CD14-positive monocyte (primary cell): ENCODE measurements around the gene GPR173. TPM values are rescaled to one million over a fixed set of nuclear protein-coding genes. Genes with fewer than 3 reads are reported as not detected.

Source experiments
- DNase-seq, 3 donors: peaks; one replicate each; pipeline ENCODE4 v3.0.0-alpha.2; 2011 to 2022
- H2AFZ ChIP-seq: 2 replicates; pipeline ENCODE4 v1.6.0; 2012; ENCODE audit warnings: mild to moderate bottlenecking, low read depth, low read length, inconsistent platforms; ENCODE audit not compliant: insufficient read depth, poor library complexity, severe bottlenecking
- H3K27ac ChIP-seq, 2 donors: 1 replicate in 1 of 2; 2 replicates in 1 of 2; pipeline ENCODE4 v1.5.1; 2012 to 2013; ENCODE audit warnings: low read length in 2 of 2, control low read depth in 1 of 2, inconsistent platforms in 1 of 2, low read depth in 1 of 2, mild to moderate bottlenecking in 1 of 2
- H3K27me3 ChIP-seq, 2 donors: one replicate each; pipeline versions ENCODE4 v1.6.0 to v1.6.1; 2011 to 2013; ENCODE audit warnings: low read length in 2 of 2; ENCODE audit not compliant: control insufficient read depth in 2 of 2, insufficient read depth in 2 of 2
- H3K36me3 ChIP-seq, 2 donors: replicated peaks in 1 of 2; 1 replicate in 1 of 2; 2 replicates in 1 of 2; pipeline versions ENCODE4 v1.5.1 to v1.6.1; 2012 to 2013; ENCODE audit warnings: low read length in 2 of 2, control low read depth in 1 of 2, inconsistent platforms in 1 of 2, mild to moderate bottlenecking in 1 of 2; ENCODE audit not compliant: insufficient read depth in 2 of 2, control insufficient read depth in 1 of 2
- H3K4me1 ChIP-seq, 2 donors: 1 replicate in 1 of 2; 2 replicates in 1 of 2; pipeline versions ENCODE4 v1.5.1 to v1.6.1; 2012 to 2013; ENCODE audit warnings: low read length in 2 of 2, control low read depth in 1 of 2, inconsistent platforms in 1 of 2, mild to moderate bottlenecking in 1 of 2, moderate library complexity in 1 of 2; ENCODE audit not compliant: insufficient read depth in 2 of 2, control insufficient read depth in 1 of 2
- H3K4me2 ChIP-seq: replicated peaks from 2 replicates; pipeline ENCODE3; 2012; ENCODE audit warnings: low read length, moderate library complexity, mild to moderate bottlenecking; ENCODE audit not compliant: poor library complexity, severe bottlenecking; ENCODE audit errors: extremely low read depth
- H3K4me3 ChIP-seq, 3 experiments: fragments of 200-600 bp in 1 of 3; sonication (generic) in 1 of 3; replicated peaks in 1 of 3; 1 replicate in 2 of 3; 2 replicates in 1 of 3; pipeline ENCODE4 v1.5.1; 2011 to 2013; ENCODE audit warnings: low read length in 3 of 3, mild to moderate bottlenecking in 3 of 3, control low read depth in 2 of 3, low read depth in 2 of 3, inconsistent platforms in 1 of 3, moderate library complexity in 1 of 3
- H3K79me2 ChIP-seq: 2 replicates; pipeline ENCODE4 v1.6.0; 2012; ENCODE audit warnings: mild to moderate bottlenecking, control low read depth, inconsistent platforms, low read length, moderate library complexity; ENCODE audit not compliant: insufficient read depth
- H3K9ac ChIP-seq: 2 replicates; pipeline ENCODE4 v1.6.0; 2017; ENCODE audit warnings: low read length, mild to moderate bottlenecking; ENCODE audit not compliant: insufficient read depth, poor library complexity, severe bottlenecking
- H3K9me3 ChIP-seq, 2 donors: replicated peaks in 1 of 2; 1 replicate in 1 of 2; 2 replicates in 1 of 2; pipeline versions ENCODE4 v1.5.1 to v1.6.1; 2012 to 2013; ENCODE audit warnings: low read length in 2 of 2, control low read depth in 1 of 2; ENCODE audit not compliant: control insufficient read depth in 1 of 2, insufficient read depth in 1 of 2
- H4K20me1 ChIP-seq: 2 replicates; pipeline ENCODE4 v1.6.0; 2012; ENCODE audit warnings: mild to moderate bottlenecking, low read length, control low read depth, moderate library complexity; ENCODE audit not compliant: insufficient read depth
- H3K27ac Mint-ChIP-seq, 7 donors: one replicate each; pipeline ENCODE4 v1.8.0; 2020; ENCODE audit warnings: mild to moderate bottlenecking in 7 of 7, mixed read lengths in 7 of 7, moderate library complexity in 6 of 7, inconsistent platforms in 2 of 7
- H3K27me3 Mint-ChIP-seq, 3 donors: one replicate each; pipeline ENCODE4 v1.8.0; 2021 to 2022; ENCODE audit warnings: low read depth in 3 of 3, mild to moderate bottlenecking in 3 of 3, mixed read lengths in 3 of 3, moderate library complexity in 3 of 3, inconsistent platforms in 1 of 3
- H3K36me3 Mint-ChIP-seq, 2 donors: one replicate each; pipeline ENCODE4 v1.8.0; 2020; ENCODE audit warnings: mixed read lengths in 2 of 2, inconsistent platforms in 1 of 2, mild to moderate bottlenecking in 1 of 2
- H3K4me1 Mint-ChIP-seq: one replicate; pipeline ENCODE4 v1.8.0; 2020; ENCODE audit warnings: mild to moderate bottlenecking, mixed read lengths
- H3K4me3 Mint-ChIP-seq, 2 donors: one replicate each; pipeline ENCODE4 v1.8.0; 2020; ENCODE audit warnings: mild to moderate bottlenecking in 2 of 2, mixed read lengths in 2 of 2, moderate library complexity in 1 of 2
- H3K9me3 Mint-ChIP-seq, 7 donors: one replicate each; pipeline ENCODE4 v1.8.0; 2020 to 2022; ENCODE audit warnings: mixed read lengths in 7 of 7, mild to moderate bottlenecking in 6 of 7, moderate library complexity in 6 of 7, inconsistent platforms in 2 of 7
- CTCF ChIP-seq: fragments of 200-600 bp; IDR thresholded peaks from one replicate; pipeline ENCODE4 v1.8.0; 2022; ENCODE audit warnings: antibody characterized with exemption, mild to moderate bottlenecking
- WGBS: methylation state at CpG from one replicate; pipeline ENCODE4 v1.1.5; 2013; ENCODE audit warnings: missing lambda C conversion rate; ENCODE audit not compliant: insufficient coverage; 5-methylcytosine and 5-hydroxymethylcytosine counted together
- intact Hi-C, 2 donors: fragments of 100-400 bp; cut with micrococcal nuclease; formaldehyde crosslinking; loops; one replicate each; pipeline versions ENCODE4 v1.15.0 to v1.15.1; 2023
- polyA plus RNA-seq, 3 donors: library from polyadenylated mRNA; depleted of rRNA in 1 of 3; unstranded in 2 of 3; stranded (reverse) in 1 of 3; fragments of 300-500 nt in 2 of 3; fragments of >200 nt in 1 of 3; fragmentation: Illumina TruSeq in 2 of 3; gene quantifications; 1 replicate in 2 of 3; 2 replicates in 1 of 3; pipeline ENCODE4 v1.2.3, GENCODE V29; 2012 to 2021

The GPR173 gene
- polyA plus RNA-seq, 3 donors, result 0.43 TPM; not detected in 2

GRCh38 chrX:53065104-53065503 lies 16.5 kb downstream of the GPR173 start:
- H3K27me3 Mint-ChIP-seq, result peaks cover 0 to 22% (median 1%) of the 10 kb centered on the region in 3 donors
- Histone ChIP-seq H3K27me3 (peaks cover 0 to 3% of the 10 kb centered on the region in 2 donors), H3K9ac (no peak overlapping the region), H3K79me2 (no peaks in the 10 kb centered on the region), H2AFZ (no peak overlapping the region), H3K9me3 (no peaks in the 10 kb centered on the region), H3K4me1 (peaks cover 0 to 8% of the 10 kb centered on the region in 2 donors), H3K27ac (no peak overlapping the region), H3K36me3 (no peaks in the 10 kb centered on the region), H3K4me2 (no peak overlapping the region), H4K20me1 (no peaks in the 10 kb centered on the region), H3K4me3 (no peak overlapping the region)
- DNase-seq, result no peak
- H3K9me3 Mint-ChIP-seq, result no peaks in the 10 kb centered on the region
- no peak overlapping the region for H3K27ac Mint-ChIP-seq
- intact Hi-C loops, result no loop called here
- H3K36me3 Mint-ChIP-seq, result no peaks in the 10 kb centered on the region
- H3K4me1 Mint-ChIP-seq, result peaks cover 7% of the 10 kb centered on the region
- no peak for TF ChIP-seq CTCF
- no CpG with 5 or more reads among the region's 1 CpG for WGBS
- H3K4me3 Mint-ChIP-seq, result no peak overlapping the region

DNA sequence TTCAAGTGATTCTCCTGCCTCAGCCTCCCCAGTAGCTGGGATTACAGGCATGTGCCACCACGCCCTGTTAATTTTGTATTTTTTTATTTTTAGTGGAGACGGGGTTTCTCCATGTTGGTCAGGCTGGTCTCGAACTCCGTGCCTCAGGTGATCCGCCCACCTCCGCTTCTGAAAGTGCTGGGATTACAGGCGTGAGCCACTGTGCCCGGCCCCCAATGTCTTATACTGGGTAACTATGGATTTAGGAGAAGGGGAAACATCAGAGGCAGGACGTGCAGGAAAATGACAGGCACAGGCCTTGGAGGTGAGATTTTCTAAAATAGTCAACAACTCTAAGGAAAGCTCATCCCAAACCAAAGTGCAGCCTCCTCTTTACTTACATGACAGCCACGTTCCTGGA lies 22.5 kb downstream of the GPR173 start:
- TF ChIP-seq CTCF, result no peak
- H3K79me2 ChIP-seq, result no peaks in the 10 kb centered on the region
- no peak overlapping the region for H3K27ac ChIP-seq

More for the DNA sequence above, 22.5 kb downstream of the GPR173 start:
- no peak overlapping the region for H3K27ac Mint-ChIP-seq
- 98% methylated on average over 7 of the region's 10 CpGs for WGBS
- H3K36me3 Mint-ChIP-seq, result no peaks in the 10 kb centered on the region
- no peaks in the 10 kb centered on the region for H3K27me3 ChIP-seq
- H3K36me3 ChIP-seq, result no peaks in the 10 kb centered on the region
- intact Hi-C loops, result no loop called here
- H3K4me3 ChIP-seq, result no peak overlapping the region
- H3K4me1 ChIP-seq, result peaks cover 10 to 13% of the 10 kb centered on the region in 2 donors
- no peak overlapping the region for H3K4me2 ChIP-seq
- no peak for DNase-seq
- peaks cover 0 to 2% (median 0%) of the 10 kb centered on the region in 7 donors for H3K9me3 Mint-ChIP-seq
- H3K4me3 Mint-ChIP-seq, result no peak overlapping the region
- no peak overlapping the region for H3K9ac ChIP-seq
- H4K20me1 ChIP-seq, result no peaks in the 10 kb centered on the region
- H3K4me1 Mint-ChIP-seq, result peaks cover 10% of the 10 kb centered on the region
- peaks cover 2 to 17% (median 3%) of the 10 kb centered on the region in 3 donors for H3K27me3 Mint-ChIP-seq
- no peak overlapping the region for H2AFZ ChIP-seq
- H3K9me3 ChIP-seq, result no peaks in the 10 kb centered on the region
